Activated CD8-positive, alpha-beta T cell treated with anti-CD3 and anti-CD28 coated beads, Interleukin-2, amount 10 ng/mL, durations not matched to agents 7 days and 5 days (primary cell): Measurements from ENCODE around the gene DOCK8. TPM values are rescaled to one million over a fixed set of nuclear protein-coding genes. Genes with fewer than 3 reads are reported as not detected.

Source experiments
- total RNA-seq, 2 experiments: library from RNA; stranded (reverse); gene quantifications; one replicate each; pipeline ENCODE4 v1.2.3, GENCODE V29; 2021

DOCK8 gene
- total RNA-seq, 2 experiments from 2014 or later = 386 to 389 TPM

Other genes starting within 250 kb of the DOCK8 start
- 10 to 100 TPM; 22.8 to 24.7 TPM for gene WASHC1, start 185.4 kb upstream of the DOCK8 start, total RNA-seq
- gene FOXD4, start 96.4 kb upstream of the DOCK8 start, total RNA-seq = under 1 TPM in 1 of 2 experiments, not detected in 1; 0.52 TPM
- 10 to 100 TPM; 32.8 to 33.5 TPM for gene ZNG1A, start 35.8 kb upstream of the DOCK8 start, total RNA-seq